SK-N-SH treated with all-trans-retinoic acid at 6 μM for 48 hours (cell line): ENCODE data around the gene RELT.

Experiments used
- BACH2 ChIP-seq: fragments of 250-450 bp; sonication (Bioruptor Pico); IDR thresholded peaks from 2 replicates; pipeline ENCODE4 v1.9.0; 2021; ENCODE audit warnings: mild to moderate bottlenecking, borderline replicate concordance
- CREB5 ChIP-seq: fragments of 250-450 bp; sonication (Bioruptor Pico); IDR thresholded peaks from 2 replicates; pipeline ENCODE4 v1.5.1; 2020; ENCODE audit warnings: low read depth, mild to moderate bottlenecking, moderate library complexity
- CSDC2 ChIP-seq: fragments of 250-450 bp; sonication (Bioruptor Pico); IDR thresholded peaks from 2 replicates; pipeline ENCODE4 v1.5.0; 2020; ENCODE audit warnings: mild to moderate bottlenecking, moderate library complexity
- CSRNP3 ChIP-seq: fragments of 250-450 bp; sonication (Bioruptor Pico); IDR thresholded peaks from 2 replicates; pipeline ENCODE4 v1.5.1; 2021; ENCODE audit warnings: mild to moderate bottlenecking, moderate library complexity
- ESRRG ChIP-seq: fragments of 250-450 bp; sonication (Bioruptor Pico); IDR thresholded peaks from 2 replicates; pipeline ENCODE4 v1.6.1; 2021; ENCODE audit warnings: mild to moderate bottlenecking
- ISL1 ChIP-seq: fragments of 250-450 bp; sonication (Bioruptor Pico); IDR thresholded peaks from 2 replicates; pipeline ENCODE4 v2.1.2; 2022; ENCODE audit warnings: mild to moderate bottlenecking, moderate library complexity
- PATZ1 ChIP-seq: fragments of 250-450 bp; sonication (Bioruptor Pico); IDR thresholded peaks from 2 replicates; pipeline ENCODE4 v1.8.0; 2020; ENCODE audit warnings: mild to moderate bottlenecking, moderate library complexity, borderline replicate concordance
- POU6F1 ChIP-seq: fragments of 250-450 bp; sonication (Bioruptor Pico); IDR thresholded peaks from 2 replicates; pipeline ENCODE4 v1.8.0; 2021; ENCODE audit warnings: low read depth, mild to moderate bottlenecking, moderate library complexity, borderline replicate concordance
- RARB ChIP-seq: fragments of 250-450 bp; sonication (Bioruptor Pico); IDR thresholded peaks from 2 replicates; pipeline ENCODE4 v1.8.0; 2021; ENCODE audit warnings: mild to moderate bottlenecking, moderate library complexity
- TCF4 ChIP-seq: fragments of 250-450 bp; sonication (Bioruptor Pico); IDR thresholded peaks from 2 replicates; pipeline ENCODE4 v1.8.0; 2021; ENCODE audit warnings: mild to moderate bottlenecking, moderate library complexity, borderline replicate concordance
- ZFP30 ChIP-seq: fragments of 450-650 bp; formaldehyde crosslinking; IDR thresholded peaks from 2 replicates; pipeline ENCODE4 v1.5.0; 2022; ENCODE audit warnings: mild to moderate bottlenecking, moderate library complexity

GRCh38 chr11:73431396-73431795 lies 55.2 kb downstream of the RELT start:
- TF ChIP-seq TCF4 (CRISPR knock-in tag) (no peak), CSRNP3 (CRISPR knock-in tag) (no peak), RARB (CRISPR knock-in tag) (no peak), ZFP30 (CRISPR knock-in tag) (no peak), BACH2 (CRISPR knock-in tag) (no peak), PATZ1 (CRISPR knock-in tag) (no peak), ISL1 (CRISPR knock-in tag) (0 out of 2 replicates have a peak, but pooled peaks have one; percentile 27), POU6F1 (CRISPR knock-in tag) (no peak), CSDC2 (CRISPR knock-in tag) (no peak), ESRRG (CRISPR knock-in tag) (no peak), CREB5 (CRISPR knock-in tag) (no peak)
